ENCODE measurements around the gene ADCY3.

ADCY3 gene

DNA sequence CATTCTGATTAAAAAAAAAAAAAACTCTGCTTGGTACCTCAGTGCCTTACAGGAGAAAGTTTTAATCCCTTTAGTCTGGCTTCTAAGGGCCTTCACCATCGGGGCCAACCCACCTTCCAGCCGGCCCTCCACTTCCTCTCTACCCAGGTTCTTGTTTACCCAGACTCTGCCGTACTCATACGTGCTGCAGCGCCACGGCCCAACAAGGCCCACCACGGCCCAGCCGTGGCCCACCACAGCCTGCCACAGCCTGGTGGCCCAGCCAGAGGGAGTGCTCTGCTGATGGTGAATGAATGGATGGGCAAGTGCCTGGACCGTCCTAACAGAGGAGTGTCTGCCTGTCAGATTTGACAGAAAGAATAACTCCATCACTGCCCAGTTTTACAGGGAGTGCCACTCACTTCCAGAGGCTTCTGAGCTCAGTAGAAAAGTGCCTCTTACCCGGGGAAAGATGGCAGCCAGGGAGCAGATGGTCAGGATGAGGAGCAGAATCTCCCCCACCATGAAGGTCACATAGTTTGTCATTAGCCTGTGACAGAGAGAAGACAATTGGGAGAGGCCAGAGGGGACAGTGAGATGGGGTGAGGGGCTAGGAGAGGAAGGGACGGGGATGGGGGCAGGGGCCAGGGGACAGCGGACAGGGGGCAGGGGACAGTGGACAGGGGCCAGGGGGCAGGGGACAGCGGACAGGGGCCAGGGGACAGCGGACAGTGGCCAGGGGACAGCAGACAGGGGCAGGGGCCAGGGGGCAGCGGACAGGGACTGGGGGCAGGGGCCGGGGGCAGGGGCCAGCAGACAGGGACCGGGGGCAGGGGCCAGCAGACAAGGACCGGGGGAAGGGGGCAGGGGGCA is 88.6 kb downstream of the ADCY3 start:
- DNase-seq (ENCODE audit: low read depth in 3 of 3), result no peak

DNA sequence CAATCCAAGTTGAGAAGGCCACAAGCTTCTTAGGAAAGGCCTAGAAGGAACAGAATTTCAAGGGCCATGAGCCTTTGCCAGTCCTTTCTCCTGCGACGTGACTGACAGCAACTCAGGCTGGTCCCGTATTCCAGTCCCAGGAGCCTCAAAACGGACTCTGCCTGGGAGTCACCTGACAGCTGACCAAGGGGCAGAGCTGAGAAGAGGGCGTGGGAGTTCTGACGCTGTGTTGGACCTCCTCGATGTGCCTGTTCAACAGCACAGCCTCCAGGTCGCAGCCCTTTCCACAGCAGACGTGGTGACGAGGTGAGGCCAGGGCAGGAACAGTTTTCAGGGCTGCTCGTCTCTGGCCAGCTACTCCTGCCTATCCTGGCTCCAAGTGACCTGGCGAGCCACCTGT is 89.3 kb downstream of the ADCY3 start:
- no peak for DNase-seq (ENCODE audit: low read depth in 3 of 3)

DNA sequence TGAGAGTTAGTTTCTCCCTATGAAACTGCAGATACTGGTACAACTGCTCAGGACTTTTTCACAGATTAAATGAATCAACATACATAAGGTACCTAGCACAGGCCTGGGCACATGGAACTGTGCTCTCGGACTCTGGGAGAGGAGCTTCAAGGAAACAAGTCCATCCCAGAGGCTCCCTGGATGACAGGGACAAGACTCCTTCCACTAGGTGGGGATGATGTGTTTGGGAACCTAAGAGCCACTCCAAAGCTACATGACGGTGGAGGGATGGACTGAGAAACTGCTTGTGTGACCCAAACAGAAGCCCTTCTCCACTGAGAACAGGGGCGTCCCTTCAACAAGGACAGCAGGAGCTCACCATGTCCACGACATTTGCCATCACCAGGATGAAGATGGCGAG is 89.7 kb downstream of the ADCY3 start:
- DNase-seq (ENCODE audit: low read depth in 3 of 3), result no peak

DNA sequence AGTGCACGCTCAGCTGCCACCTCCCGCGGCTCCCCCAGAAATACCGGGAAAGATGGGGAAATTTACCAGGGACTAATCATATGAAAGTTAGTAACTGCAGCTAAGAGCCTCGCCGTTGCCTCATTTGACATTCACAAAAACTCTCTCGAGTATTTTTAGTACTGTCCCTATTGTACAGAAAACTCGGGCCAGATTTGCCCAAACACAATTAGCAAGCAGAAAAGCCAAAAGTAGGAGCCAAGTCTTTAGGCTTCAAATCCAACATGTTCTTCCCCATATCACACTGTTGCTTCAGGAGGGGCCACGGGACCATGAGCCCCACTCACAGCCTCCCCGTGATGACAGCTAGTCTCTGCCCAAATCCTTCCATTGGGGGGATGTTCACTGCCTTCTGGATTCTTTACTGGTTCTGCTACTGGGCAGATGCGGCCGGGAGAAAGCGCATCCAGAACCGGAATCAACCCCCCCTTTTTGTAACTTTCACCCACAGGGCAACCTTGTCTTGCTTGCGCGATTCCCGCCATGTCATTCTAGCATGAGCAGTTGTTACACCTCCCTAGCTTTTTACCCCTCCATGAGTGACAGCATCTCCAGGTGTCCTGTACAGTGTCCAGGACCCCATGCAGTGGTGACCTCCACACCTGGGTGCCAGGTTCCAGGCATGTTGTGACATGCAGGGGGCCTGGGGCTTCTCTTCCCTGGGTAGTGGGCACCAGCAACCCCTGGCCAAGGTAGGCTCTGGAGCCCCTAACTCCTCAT is 91.6 kb downstream of the ADCY3 start:
- no peak for DNase-seq (ENCODE audit: low read depth in 3 of 3)

DNA sequence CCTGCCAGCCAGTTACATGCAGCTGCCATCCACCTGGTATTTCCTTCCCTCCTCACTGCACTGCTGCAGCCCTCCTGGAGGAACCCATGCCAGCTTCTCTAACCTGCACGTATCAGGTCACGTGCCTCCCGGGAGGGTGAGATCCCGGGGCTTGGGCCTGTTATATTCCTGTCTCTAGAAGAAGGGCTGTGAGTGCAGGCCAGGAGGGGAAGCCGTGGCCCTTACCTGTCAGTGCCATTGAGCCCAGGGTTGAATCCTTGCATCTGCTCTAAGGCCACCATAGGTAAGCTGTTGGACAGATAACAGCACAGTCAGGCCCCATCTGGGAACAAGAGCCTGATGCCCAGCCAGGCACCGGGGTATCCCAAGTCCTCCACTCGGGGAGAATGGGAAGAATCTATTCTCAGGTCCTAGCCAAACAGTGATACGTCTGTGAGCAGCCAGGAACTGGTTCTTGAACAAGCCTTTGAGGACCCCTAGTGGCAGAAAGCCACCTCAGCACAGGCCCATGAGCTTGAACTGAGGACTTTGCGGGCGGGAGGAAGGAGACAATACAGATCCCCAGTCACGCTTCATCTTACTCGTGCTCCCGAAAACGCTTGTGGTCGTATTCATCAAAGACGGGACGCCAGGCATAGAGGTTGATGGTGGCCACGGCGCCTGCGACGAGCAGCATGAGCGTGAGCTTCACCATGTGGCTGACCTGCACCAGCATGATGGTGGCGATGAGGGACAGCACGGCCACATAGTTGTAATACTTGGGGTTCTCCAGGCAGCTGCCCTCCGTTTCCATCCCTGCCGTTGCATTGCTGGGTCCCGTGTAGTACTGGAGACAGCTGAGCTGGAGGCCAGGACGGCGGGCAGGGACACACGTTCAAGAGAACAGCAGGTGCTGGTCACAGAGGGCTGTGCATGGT is 92.5 kb downstream of the ADCY3 start:
- DNase-seq (ENCODE audit: low read depth in 3 of 3), result peak; percentile 41 to 57 (median 42)

DNA sequence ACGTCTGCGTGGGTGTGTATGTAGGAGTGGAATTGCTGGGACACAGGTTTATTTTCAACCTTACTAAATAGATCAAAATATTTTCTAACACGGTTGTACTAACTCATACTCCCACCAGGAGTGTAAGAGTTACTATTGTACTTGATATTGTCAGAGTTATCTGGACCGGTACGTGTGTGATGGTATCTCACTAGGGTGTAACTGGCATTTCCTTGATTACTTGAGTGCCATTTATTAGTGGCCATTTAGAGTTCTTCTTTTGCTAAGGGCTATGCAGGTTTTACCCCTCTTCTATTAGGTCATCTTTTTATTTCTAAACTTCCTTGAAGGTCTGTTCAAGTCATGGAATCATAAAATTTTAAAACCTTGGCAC is 93.3 kb downstream of the ADCY3 start:
- no peak for DNase-seq (ENCODE audit: low read depth in 3 of 3)

DNA sequence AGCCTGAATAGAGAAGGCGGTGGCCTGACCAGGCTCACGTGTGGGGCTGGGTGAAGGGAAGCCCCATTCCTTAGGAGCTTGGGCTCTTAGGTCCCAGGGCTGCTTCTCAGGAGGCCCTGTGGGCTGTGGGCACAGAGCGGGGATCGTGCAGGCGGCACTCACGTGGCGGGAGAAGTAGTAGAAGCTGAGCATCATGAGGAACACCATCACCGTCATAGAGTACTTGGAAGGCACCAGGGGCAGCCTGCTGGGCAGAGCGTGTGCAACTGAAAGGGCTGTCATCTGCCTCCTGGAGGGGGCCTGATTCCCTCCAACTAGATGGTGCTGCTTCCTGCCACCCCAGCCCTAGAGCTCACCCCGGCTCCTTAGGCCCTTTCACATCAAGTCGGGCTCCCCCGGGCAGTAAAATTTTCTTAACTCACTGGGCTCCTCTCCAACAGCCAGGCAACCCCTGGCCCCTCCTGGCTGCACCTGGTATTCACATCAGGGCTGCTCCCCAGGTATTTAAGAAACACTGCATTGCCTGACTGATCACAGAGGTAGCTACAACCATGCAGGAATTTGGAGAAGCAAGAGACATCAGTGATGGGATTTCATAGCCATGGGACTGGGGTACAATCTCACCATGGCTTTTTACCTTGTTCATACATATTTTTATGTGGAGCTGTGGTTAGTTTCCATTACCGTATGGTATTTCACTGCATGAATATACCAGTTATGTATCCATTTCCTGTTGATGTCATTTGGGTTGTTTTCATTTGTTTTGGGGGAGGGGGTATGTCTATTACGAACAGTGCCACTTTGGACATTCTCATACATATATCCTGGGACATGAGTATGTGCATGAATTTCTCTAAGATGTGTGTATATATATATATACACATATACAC is 93.9 kb downstream of the ADCY3 start:
- no peak for DNase-seq (ENCODE audit: low read depth in 3 of 3)

DNA sequence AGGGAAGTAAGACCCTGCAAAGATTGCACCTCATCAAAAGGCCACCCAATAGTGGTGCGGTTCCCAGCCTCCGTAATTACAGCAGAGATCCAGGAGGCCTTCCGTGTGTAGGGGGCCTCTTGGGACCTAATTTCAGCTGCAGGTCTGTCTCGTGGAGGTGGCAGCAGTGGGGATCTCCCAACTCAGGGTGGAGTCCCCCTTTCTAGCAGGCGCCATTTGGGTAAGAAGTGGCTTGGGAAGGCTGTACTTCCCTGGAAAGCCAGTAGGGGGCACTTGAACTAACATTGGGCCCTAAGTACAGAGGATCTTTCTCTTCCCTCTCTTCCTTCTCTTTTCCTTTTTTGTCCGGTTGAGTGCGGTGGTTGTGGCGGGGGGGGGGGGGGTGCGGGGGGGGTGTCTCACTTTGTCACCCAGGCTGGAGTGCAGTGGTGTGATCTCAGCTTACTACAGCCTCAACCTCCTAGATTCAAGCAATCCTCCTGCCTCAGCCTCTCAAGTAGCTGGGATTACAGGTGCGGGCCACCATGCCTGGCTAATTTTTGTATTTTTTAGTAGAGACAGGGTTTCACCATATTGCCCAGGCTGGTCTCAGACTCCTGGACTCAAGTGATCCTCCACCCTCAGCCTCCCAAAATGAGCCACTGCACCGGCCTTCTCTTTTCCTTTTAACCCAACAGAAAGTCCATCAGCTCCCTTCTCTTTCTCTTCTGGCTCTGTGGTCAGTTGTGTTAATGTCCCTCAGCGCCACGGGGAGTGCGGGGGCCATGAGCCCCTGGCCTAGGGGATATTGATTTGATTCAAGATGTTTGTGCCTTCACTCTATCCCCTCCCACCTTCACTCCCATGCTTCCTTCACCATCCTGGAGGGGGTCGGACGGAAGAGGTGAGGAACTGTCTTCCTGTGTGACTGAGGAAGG is 94.8 kb downstream of the ADCY3 start:
- peak in 1 of 3 experiments; percentile 42 for DNase-seq (ENCODE audit: low read depth in 3 of 3)

DNA sequence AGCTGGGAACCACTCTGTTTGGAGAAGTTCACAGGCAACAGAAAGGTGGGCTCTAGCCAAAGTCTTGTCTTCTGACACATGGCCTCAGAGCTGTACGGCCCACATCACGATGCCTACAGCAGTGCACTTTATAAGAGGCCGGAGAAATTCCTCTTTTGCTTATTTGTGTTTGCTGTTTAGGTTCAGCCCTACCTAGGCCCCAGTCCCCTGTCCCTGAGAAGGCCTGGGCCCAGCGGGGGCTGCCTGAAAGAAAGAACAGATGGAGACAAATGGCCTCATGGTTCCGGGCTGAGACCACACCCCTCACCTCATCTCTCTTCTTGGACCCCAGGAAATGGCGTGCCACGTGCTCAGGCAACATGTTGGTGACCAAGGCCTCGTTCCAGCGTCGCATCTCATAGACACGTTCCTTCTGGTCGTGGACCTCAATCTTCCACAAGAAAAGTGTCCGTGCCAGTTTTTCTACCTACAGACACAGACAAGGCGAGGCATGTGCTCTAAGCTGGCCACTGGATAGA is 95.9 kb downstream of the ADCY3 start:
- no peak for DNase-seq (ENCODE audit: low read depth in 3 of 3)

DNA sequence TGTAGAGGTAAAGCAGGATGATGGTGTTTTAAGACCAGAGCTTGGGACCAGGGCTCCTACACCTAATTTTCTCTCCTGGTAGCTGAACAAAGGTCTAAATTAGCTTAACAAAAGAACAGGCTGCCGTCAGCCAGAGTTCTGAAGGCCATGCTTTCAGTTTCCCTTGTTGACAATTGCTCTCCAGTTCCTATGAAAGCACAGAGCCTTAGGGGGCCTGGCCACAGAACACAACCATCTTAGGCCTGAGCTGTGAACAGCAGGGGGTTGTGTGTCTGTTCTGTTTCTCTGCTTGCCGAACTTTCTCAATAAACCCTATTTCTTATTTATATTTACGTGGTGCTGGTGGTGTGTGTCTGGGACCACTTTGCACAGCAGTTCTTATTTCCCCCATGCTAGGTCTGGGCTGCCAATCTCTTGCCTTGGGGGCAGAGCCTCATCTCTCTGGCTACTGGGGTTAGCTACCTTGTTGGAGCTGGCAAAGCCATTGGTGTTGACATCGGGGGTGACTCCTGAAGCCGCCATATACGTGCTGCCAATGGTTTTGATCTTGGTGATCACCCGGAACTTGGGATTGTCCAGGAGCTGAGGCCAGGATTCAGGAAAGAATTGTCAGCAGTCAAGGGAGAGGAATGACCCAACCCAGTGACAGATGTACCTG is 97.9 kb downstream of the ADCY3 start:
- DNase-seq (ENCODE audit: low read depth in 3 of 3), result no peak

DNA sequence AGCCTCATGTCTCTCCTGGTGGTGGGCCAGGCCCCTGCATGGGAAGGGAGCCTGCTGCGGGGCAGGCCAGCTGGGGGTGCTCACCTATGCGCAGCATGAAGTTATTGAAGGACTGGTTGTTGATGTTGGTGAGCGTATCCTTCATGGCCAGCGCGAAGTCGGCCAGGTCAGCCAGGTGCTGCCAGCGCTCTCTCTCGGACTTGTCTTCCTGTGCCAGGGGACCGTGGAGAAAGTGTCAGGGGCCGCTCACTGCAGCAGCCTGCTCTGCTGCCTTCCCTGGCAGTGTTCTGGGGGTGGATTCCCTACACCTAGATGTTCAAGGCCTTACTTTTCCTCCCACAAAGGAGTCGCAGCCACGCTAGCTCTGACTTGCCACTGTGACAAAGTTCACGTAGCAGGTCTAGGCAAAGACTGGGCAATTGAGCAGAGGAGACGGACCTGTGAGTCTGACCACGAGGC is 98.6 kb downstream of the ADCY3 start:
- no peak for DNase-seq (ENCODE audit: low read depth in 3 of 3)

DNA sequence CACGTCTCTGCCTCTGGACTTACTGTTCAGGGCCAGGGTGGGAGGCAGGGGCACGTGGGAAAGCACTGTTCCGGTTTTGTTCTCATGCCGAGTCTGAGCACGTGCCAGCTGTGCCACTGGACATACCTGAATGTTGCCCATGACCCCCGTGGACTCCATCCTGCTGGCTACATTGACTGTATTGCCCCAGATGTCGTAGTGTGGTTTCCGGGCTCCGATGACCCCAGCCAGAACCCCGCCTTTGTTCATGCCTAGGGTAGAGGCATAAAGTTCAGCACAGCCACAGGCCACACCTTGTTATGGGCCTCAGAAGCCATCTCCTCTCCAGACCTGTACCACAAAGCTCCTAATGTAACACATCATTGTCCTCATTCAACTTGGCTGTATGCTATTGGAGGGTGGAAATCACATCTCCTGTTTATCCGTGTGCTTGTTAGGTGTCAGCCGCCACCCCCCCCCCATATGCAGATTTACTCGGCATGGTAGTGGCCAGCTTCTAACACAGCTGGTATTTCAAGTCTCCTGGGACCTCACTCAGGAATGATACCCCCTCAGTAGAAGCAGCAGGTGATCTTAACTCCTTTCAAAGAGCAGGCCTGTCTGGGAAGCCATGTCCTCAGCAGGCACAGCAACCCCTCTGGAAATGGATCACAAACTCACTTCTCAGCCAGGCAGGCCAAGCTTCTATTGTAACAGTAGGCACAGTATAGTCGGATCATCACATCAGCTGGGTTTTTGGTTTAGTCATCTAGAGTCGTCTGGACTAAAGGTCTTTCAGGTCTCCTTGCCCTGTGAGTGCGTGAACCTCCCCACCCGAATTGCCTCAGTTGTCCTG is 99.2 kb downstream of the ADCY3 start:
- no peak for DNase-seq (ENCODE audit: low read depth in 3 of 3)

DNA sequence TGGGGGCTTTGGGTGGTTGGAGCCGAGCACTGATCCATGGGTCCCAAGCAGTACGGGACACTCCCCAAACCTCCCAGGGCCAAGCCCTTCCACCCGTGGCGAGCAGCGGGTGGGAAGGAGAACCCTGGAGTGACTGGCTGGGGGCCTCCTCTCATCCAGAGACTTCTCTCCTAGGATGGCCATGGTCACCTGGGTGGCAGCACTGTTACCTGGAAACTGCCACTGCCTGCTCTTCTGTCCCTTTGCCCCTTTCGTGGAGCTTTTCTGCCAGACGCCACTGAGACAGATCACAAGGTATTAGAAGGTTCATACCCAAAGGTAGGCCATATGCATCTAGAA is 99.9 kb downstream of the ADCY3 start:
- DNase-seq (ENCODE audit: low read depth in 3 of 3), result no peak

DNA sequence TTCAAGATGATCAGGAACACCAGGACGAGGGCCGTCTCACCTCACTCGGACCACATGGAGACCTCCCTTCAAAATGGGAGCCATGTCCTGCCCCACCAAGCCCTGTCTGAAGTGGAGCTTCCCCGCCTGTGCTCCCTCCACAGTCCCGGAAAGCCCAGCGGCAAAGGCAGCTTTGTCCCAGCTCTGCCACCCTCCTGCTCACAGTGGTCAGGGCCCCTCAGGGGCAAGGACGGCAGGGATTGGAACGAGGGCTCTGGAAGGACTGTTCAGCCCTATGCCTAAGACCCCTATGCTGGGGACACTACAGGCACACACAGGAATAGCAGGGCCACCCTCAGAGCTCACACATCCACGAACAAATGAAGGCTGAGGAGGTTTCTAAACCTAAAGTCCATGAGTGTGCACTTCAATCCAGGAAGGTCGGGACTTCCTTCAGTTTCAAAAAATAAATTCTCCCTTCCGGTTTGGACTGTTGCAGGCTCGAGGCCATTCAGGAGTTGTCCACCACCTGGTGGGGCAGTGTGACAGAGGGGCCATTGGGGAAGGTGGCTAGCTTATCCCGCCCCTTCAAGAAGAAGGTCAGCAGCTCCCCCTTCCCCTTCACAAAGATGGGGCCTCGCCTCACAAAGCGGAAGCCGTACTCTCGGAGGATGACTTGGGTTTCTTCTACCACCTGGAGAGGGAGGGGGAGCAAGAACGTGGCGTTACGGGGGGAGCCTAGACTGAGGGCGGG is 100.4 kb downstream of the ADCY3 start:
- no peak for DNase-seq (ENCODE audit: low read depth in 3 of 3)

DNA sequence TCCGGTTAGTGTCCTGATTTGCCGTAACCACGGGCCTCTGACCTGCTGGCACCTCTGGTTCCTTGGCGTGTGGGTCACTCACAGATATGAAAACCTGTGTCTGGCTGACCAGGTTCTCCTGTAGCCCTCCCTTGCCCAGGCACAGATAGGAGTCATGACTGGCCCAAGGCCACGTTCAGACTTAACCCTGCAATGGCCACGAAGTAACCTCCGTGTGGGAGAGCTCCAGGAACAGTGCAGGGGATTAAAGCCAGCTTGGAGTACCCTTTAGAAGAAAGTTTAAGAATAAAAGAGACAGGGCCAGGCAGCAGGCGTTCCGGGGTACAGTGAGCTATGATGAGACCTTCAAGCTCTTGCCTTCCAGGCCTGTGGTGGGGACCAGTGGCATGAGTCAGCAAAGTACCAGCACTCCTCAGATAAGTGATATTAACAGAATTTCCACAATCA is 101.3 kb downstream of the ADCY3 start:
- no peak for DNase-seq (ENCODE audit: low read depth in 3 of 3)

DNA sequence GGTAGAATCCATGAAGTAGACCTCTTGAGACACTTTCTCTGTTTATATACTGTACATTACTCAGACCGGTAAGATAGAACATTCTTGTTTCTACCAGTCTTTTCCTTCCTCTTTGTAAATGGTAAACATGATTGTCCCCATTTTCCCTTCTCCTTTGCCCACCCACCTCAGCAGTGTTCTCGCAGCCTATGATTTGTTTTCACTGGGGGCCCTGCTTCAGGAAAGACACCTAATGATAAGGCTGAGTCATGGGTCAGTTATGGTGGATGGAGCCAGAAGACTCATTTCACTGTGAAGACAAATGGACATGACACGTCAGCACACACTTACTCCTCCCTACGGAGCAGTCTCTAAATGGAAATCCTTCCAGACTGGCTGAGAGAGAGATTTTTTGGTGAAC is 103.2 kb downstream of the ADCY3 start:
- no peak for DNase-seq (ENCODE audit: low read depth in 3 of 3)

DNA sequence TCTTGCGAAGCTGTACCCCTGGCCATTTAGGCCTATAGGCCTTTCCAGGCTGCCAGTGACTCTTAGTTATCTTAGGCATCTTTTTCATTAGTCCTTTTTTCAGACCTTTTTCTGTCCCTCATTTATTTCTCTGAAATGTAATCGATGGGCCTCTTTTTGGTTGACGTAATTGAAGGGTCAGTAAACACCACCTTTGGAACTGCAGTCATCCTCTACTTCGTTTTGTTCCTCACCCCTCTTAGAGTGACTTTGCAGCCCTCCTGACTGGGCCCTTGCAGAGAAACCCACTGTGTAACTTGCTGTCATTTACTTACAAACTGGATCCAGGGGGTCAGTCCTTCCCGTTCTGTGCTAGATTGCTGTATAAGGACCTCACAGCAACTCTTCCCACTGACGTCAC is 103.6 kb downstream of the ADCY3 start:
- DNase-seq (ENCODE audit: low read depth in 3 of 3), result no peak

DNA sequence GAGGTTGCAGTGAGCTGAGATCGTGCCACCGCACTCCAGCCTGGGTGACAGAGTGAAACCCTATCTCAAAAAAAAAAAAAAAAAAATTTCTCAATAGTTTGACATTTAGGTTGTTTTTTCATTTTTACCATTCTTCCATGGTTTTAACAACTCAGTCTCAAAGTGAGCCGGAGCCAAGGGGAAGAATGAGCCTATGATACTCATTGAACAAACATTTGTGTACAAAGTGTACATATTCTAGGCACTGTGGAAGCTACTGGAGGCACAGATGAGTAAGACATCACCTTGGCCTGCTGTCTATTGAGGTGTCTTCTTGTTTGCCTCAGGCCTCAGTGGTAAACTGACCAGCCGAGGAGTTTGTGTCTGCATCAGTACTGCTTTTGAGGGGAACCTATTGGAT is 104.9 kb downstream of the ADCY3 start:
- no peak for DNase-seq (ENCODE audit: low read depth in 3 of 3)

All from stimulated activated CD4-positive, alpha-beta T cell treated with anti-CD3 and anti-CD28 coated beads, TNF-alpha, amount 100 ng/mL, for 24 hours (primary cell).